ENCODE measurements around the gene FAH.

The FAH gene

GRCh38 chr15:80201256-80202015, 48.6 kb downstream of the FAH start:
- no peak for DNase-seq (ENCODE audit: low spot score)

- no peak for DNase-seq (ENCODE audit: low spot score)
Observed at GRCh38 chr15:80202016-80202315, 49.2 kb downstream of the FAH start.

GRCh38 chr15:80202641-80203360, 50.0 kb downstream of the FAH start:
- no peak for DNase-seq (ENCODE audit: low spot score)

GRCh38 chr15:80203361-80203885, 50.6 kb downstream of the FAH start:
- no peak for DNase-seq (ENCODE audit: low spot score)

GRCh38 chr15:80204231-80204630, 51.4 kb downstream of the FAH start:
- DNase-seq (ENCODE audit: low spot score) = no peak

GRCh38 chr15:80207887-80208286, 55.1 kb downstream of the FAH start:
- DNase-seq (ENCODE audit: low spot score) = no peak

- no peak for DNase-seq (ENCODE audit: low spot score)
Observed at GRCh38 chr15:80208758-80209734, 56.2 kb downstream of the FAH start.

GRCh38 chr15:80210611-80211573, 58.1 kb downstream of the FAH start:
- peak; percentile 46 for DNase-seq (ENCODE audit: low spot score)

- DNase-seq (ENCODE audit: low spot score) = no peak
Observed at GRCh38 chr15:80211976-80212375, 59.2 kb downstream of the FAH start.

- no peak for DNase-seq (ENCODE audit: low spot score)
Observed at GRCh38 chr15:80214910-80215309, 62.1 kb downstream of the FAH start.

GRCh38 chr15:80216141-80216540, 63.3 kb downstream of the FAH start:
- DNase-seq (ENCODE audit: low spot score) = no peak

GRCh38 chr15:80216911-80217310, 64.1 kb downstream of the FAH start:
- no peak for DNase-seq (ENCODE audit: low spot score)

- DNase-seq (ENCODE audit: low spot score) = no peak
Observed at GRCh38 chr15:80217327-80217900, 64.6 kb downstream of the FAH start.

GRCh38 chr15:80219955-80220354, 67.2 kb downstream of the FAH start:
- DNase-seq (ENCODE audit: low spot score) = no peak

- no peak for DNase-seq (ENCODE audit: low spot score)
Observed at GRCh38 chr15:80228959-80229610, 76.3 kb downstream of the FAH start.

- no peak for DNase-seq (ENCODE audit: low spot score)
Observed at GRCh38 chr15:80231371-80231770, 78.6 kb downstream of the FAH start.

GRCh38 chr15:80233581-80233980, 80.8 kb downstream of the FAH start:
- DNase-seq (ENCODE audit: low spot score) = no peak

GRCh38 chr15:80234883-80235282, 82.1 kb downstream of the FAH start:
- peak; percentile 37 for DNase-seq (ENCODE audit: low spot score)
